GM18907 (cell line): ENCODE measurements around the gene ZFR.
"Not testable (repeated sequence)": the region's sequence is repeated elsewhere in the genome, so short reads cannot be mapped to it uniquely, and the experiment has no call there.

ENCODE experiments used
- ATAC-seq: cut with Tn5 transposase; IDR thresholded peaks from one replicate; pipeline ENCODE4 v1.9.1; 2021; ENCODE audit warnings: mild to moderate bottlenecking, moderate library complexity; ENCODE audit not compliant: unreplicated experiment

The ZFR gene

GRCh38 chr5:32419791-32420190, 24.7 kb downstream of the ZFR start:
- ATAC-seq: no peak

- ATAC-seq: no peak
Observed at GRCh38 chr5:32413466-32414263, 30.9 kb downstream of the ZFR start.

- no peak for ATAC-seq
Observed at GRCh38 chr5:32410630-32411029, 33.9 kb downstream of the ZFR start.

- no peak for ATAC-seq
Observed at GRCh38 chr5:32406650-32407049, 37.9 kb downstream of the ZFR start.

GRCh38 chr5:32405507-32405906, 39.0 kb downstream of the ZFR start:
- no peak for ATAC-seq

DNA sequence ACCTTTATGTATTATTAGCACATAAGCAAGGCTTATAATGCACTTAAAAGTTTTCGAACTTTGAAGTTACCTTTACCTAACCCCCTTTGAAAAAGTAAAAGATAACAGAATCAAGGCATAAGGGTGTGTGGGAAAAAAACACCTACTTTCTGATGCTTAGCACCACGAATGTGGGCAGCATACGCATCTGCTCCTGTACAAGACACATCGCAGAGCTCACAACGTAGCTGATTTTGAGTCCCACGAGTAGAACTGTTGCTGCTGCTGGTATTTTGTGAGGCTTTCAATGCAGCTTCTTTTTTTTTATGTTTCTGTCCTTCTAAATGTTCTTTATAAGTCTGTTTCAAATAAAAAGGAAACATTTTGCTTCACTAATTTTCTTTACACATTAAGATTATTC, 40.8 kb downstream of the ZFR start:
- ATAC-seq: no peak

DNA sequence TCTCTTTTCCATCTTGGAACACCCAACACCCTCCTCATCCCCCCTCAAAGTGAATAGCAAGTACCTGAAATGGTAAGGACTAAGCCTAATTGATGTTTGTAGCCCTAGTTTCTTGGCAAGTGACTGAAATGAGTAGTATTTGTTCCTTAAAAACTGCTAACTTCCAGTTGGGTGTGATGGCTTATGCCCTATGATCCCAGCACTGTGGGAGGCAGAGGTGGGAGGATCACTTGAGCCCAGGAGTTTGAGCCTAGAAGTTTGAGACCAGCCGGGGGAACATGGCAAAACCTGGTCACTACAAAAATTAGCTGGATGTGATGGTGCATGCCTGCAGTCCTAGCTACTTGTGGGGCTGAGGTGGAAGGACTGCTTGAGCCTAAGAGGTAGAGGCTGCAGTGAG, 44.1 kb downstream of the ZFR start:
- no peak for ATAC-seq

DNA sequence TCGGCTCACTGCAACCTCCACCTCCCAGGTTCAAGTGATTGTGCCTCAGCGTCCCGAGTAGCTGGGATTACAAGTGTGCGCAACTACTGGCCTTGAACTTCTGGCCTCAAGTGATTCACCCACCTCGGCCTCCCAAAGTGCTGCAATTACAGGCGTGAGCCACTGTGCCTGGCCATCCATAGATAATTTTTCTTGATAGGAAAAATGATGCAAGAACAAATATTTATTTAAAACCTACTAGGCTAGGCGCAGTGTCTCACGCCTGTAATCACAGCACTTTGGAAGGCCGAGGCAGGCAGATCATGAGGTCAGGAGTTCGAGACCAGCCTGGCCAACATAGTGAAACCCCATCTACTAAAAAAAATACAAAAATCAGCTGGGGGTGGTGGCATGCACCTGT, 45.8 kb downstream of the ZFR start:
- ATAC-seq: not testable (repeated sequence)

DNA sequence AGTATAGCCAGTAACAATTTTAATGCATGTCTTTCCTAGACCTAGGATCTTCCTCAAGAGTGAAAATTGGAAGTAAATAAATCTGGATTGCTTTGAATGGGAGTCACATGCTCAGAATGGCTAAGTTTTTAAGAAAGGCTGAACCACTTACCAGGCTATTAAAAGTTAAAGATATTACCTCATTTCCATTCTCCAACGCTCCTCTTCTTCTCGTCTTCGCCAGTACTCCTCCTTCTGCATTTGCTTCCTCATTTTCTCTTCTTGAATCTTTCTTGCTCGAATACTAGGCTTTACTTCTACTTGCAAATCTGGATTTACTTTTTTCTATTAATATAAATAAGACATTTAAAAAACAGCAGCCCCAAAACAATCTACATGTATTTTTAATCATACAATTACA, 49.6 kb downstream of the ZFR start:
- no peak for ATAC-seq

- ATAC-seq: no peak
Observed at GRCh38 chr5:32392039-32392438, 52.5 kb downstream of the ZFR start.

- no peak for ATAC-seq
Observed at GRCh38 chr5:32390819-32391591, 53.5 kb downstream of the ZFR start.

DNA sequence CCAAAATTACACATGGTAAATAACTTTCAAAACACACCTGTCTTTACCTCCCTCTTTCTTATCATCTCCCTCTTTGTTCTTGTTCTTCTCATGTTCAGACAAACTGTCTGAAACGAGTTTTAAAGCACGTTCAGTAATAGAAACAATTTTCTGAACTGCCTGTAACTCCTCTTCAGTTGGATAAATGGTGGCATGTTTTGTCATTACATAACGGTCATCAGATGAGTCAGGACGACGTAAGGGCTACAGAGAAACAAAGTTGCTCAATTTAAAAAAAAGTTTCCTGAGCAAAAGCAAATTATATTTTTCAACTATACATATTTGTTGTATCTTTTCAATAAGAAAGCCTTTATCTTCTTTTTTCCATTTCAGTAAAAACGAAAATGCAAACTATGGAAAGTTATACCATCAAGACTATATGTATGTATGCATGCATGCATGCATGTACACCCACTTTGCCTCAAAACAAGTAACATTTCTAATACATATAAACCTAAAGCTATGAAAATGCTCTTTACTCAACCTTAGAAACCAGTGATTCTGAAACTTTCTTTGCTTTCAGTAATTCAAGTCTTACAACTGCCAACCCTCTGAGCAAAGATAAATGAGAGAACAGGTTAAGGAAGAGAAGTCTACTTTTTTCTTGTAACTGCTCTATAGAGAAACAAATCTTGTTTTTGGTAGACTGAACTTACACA, 56.0 kb downstream of the ZFR start:
- ATAC-seq: no peak

DNA sequence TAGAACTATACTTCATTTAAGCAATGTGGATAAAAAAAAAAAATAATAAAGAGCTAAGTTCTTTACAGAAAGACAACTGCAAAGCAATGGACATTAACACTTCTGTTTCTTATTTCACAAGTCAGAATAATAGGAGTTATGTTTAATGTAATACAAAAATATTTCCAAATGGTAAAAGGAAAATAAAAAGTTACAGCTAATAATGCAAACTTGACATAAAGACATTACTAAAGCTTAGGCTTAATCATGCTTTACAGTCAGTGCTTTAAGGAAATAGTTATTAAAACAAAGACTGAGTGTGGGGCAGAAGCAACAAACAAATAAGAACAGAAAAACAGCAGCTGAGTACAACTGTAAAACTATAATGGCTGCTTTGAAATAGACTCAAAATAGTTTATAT, 56.7 kb downstream of the ZFR start:
- no peak for ATAC-seq

DNA sequence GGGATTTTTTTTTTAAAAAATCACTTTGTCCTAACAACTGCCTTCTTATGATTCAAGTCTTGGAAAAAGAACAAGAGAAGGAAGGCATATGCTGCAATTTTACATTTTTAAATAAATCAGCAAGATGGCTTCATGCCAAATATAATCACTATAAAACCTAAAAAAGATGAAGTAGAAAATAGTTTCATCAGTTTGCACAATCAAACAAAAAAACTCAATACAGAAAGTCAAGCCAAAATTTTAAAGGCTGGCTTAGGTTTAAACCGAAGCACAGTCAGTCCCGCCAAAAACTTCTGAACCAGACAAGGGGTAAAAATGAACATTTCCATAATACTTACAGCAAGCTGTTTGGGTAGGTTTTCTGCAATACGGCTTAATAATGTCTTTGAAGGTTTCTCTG, 57.3 kb downstream of the ZFR start:
- no peak for ATAC-seq

GRCh38 chr5:32384621-32385020, 59.9 kb downstream of the ZFR start:
- ATAC-seq: no peak

GRCh38 chr5:32383586-32383985, 61.0 kb downstream of the ZFR start:
- no peak for ATAC-seq

DNA sequence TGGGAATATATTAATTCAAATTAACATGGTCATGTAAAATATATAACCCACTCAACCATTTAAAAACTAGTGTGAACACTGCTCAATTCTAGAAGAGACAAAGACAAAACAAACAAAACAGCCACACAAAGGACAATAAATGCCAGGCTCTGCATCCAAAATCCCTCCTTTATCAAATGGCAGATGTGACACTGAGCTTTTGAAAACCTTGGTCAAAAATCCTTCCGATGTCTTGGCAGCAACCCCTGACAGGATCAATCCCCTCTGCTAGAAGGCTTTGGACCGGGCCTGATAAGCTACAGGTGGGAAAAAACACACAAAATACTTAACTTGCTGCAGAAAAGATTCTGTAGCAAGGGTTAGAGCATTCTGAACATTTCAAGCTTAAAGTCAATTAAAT, 61.5 kb downstream of the ZFR start:
- ATAC-seq: no peak

DNA sequence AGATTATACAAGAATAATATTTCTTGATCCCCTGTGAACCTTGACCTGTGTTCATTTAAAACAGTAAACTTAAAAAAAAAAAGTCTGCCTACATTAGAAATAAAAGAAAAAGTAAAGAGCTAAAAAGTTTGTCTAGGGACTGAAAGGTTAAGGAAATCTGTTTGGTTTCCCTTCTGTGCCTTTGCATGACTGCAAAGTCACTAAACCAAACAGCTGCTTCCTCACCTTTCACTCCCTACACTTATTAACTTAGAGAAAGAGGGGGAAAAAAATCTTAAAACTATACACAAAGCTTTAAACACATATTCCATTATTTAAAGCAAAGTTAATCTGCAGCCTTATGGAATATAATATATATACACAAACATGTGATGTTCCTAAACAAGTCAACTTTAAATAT, 65.1 kb downstream of the ZFR start:
- ATAC-seq: peak; percentile 59

DNA sequence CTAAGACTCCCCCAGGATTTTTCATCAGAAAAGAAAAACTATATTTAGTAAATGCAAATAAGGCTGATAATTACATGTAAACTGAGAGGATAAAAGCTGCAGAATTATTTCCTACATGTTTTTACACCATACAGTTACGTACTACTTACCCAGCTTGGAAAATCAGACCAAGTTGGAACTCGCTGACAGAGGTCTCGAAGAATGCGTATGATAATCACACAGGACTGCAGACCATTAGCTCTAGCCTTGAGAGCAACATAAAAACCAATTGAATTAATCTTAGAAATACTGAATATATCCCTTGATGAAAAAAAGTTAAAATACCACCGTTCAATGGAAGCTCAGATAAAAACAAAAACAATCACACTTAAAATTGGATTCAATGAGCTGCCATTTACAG, 65.6 kb downstream of the ZFR start:
- ATAC-seq: no peak

DNA sequence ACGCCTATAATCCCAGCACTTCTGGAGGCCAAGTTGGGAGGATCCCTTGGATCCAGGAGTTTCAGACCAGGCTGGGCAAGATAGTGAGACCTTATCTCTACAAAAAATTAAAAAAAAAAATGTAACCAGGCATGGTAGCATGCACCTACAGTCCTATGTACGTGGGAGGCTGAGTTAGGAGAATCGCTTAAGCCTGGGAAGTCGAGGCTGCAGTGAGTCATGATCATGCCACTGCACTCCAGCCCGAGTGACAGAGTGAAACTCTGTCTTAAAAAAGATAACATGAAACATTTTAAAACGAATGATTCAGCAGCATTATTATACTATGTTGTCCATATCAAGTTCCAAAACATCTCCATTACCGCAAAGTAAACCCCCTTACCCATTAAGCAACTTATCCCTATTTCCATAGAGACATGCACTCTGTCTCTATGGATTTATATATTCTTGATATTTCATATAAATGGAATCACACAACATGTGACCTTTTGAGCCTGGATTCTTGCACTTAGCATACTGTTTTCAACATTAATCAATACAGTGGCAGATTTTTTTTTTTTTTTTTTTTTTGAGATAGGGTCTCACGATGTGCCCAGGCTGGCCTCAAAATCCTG, 74.9 kb downstream of the ZFR start:
- no peak for ATAC-seq

DNA sequence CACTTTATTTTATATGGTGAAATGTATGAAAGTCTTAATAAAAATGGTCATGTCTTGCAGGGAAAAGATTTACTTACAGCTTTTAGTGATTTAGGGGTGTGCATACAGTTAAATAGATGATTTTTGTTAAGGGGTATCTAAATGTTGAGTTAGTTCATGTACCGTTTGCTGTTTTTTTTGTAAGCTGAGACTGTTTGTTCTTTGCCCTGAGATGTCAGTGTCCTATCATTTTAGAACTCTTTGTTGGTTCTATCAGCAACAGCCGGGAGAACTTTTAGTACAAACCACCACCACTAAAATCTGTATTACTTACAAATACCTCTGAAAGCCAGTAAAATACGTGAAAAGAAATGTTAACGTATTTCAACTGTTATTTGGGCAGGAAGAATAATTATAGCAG, 75.5 kb downstream of the ZFR start:
- no peak for ATAC-seq
